HL-60 (cell line): Measurements from ENCODE around the gene KLHDC4.

Experiments used
- POLR2AphosphoS5 ChIP-seq: IDR thresholded peaks from 2 replicates; pipeline ENCODE4 v1.6.1; 2012; ENCODE audit warnings: low read depth
- SPI1 ChIP-seq: IDR thresholded peaks from 2 replicates; pipeline ENCODE4 v1.6.1; 2012; ENCODE audit warnings: low read depth, mild to moderate bottlenecking, borderline replicate concordance
- TF ChIP-seq, protein P1 (sequence below): IDR thresholded peaks from one replicate; pipeline ENCODE4 v1.5.1; 2011; ENCODE audit warnings: low read length, control low read depth, inconsistent platforms; ENCODE audit not compliant: insufficient read depth
- TF ChIP-seq, protein P2 (sequence below): IDR thresholded peaks from 2 replicates; pipeline ENCODE4 v1.6.1; 2012; ENCODE audit warnings: low read depth; ENCODE audit not compliant: insufficient replicate concordance

DNA sequence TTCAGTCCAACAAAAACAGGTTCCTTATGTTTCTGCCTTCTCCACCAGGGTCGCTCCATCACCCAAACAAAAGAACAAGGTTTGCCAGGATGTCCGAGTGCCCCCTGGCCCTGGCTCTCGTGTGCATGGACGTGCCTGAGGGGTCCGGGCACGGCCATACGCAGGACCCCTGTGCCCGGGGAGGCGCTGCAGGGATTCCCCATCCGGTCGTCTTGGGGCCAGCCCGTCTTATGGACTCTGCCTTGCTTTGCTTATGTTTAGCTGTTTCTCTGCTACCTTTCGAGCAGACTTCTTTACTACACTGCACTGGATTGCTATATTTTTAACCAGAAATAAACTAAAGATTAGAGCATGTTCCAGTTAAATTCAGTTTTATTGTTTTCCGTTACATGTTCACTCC lies 68.0 kb downstream of the KLHDC4 start:
- TF ChIP-seq, protein P1, sequence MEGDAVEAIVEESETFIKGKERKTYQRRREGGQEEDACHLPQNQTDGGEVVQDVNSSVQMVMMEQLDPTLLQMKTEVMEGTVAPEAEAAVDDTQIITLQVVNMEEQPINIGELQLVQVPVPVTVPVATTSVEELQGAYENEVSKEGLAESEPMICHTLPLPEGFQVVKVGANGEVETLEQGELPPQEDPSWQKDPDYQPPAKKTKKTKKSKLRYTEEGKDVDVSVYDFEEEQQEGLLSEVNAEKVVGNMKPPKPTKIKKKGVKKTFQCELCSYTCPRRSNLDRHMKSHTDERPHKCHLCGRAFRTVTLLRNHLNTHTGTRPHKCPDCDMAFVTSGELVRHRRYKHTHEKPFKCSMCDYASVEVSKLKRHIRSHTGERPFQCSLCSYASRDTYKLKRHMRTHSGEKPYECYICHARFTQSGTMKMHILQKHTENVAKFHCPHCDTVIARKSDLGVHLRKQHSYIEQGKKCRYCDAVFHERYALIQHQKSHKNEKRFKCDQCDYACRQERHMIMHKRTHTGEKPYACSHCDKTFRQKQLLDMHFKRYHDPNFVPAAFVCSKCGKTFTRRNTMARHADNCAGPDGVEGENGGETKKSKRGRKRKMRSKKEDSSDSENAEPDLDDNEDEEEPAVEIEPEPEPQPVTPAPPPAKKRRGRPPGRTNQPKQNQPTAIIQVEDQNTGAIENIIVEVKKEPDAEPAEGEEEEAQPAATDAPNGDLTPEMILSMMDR: no peak
- TF ChIP-seq SPI1: no peak
- no peak for TF ChIP-seq POLR2AphosphoS5
- TF ChIP-seq, protein P2, sequence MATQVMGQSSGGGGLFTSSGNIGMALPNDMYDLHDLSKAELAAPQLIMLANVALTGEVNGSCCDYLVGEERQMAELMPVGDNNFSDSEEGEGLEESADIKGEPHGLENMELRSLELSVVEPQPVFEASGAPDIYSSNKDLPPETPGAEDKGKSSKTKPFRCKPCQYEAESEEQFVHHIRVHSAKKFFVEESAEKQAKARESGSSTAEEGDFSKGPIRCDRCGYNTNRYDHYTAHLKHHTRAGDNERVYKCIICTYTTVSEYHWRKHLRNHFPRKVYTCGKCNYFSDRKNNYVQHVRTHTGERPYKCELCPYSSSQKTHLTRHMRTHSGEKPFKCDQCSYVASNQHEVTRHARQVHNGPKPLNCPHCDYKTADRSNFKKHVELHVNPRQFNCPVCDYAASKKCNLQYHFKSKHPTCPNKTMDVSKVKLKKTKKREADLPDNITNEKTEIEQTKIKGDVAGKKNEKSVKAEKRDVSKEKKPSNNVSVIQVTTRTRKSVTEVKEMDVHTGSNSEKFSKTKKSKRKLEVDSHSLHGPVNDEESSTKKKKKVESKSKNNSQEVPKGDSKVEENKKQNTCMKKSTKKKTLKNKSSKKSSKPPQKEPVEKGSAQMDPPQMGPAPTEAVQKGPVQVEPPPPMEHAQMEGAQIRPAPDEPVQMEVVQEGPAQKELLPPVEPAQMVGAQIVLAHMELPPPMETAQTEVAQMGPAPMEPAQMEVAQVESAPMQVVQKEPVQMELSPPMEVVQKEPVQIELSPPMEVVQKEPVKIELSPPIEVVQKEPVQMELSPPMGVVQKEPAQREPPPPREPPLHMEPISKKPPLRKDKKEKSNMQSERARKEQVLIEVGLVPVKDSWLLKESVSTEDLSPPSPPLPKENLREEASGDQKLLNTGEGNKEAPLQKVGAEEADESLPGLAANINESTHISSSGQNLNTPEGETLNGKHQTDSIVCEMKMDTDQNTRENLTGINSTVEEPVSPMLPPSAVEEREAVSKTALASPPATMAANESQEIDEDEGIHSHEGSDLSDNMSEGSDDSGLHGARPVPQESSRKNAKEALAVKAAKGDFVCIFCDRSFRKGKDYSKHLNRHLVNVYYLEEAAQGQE: no peak
